Panc1 (cell line): Measurements from ENCODE around the gene LCOR. TPM values are rescaled to one million over a fixed set of nuclear protein-coding genes. Genes with fewer than 3 reads are reported as not detected.

Source experiments
- ATAC-seq: fragments of 200-7000 bp; cut with Tn5 transposase; 2 replicates; pipeline ENCODE4 v1.9.1; 2020; ENCODE audit warnings: mild to moderate bottlenecking, moderate library complexity
- BruUV-seq: library from RNA; stranded (reverse); fragments of 400-500 nt; replicated peaks from 2 replicates; lab custom pipeline; 2021; lab: Mats Ljungman, UMichigan
- CTCF ChIA-PET: fragments of 300-600 bp; sonication (Branson Sonifier 250); formaldehyde crosslinking; loops from one replicate; lab custom pipeline; 2022; ENCODE audit warnings: antibody characterized with exemption; lab: Charles Lee
- POLR2A ChIA-PET: fragments of 300-600 bp; sonication (Branson Sonifier 250); formaldehyde crosslinking; loops from one replicate; lab custom pipeline; 2022; ENCODE audit warnings: antibody characterized with exemption; lab: Charles Lee
- DNase-seq: peaks from one replicate; pipeline ENCODE4 v3.0.0-alpha.2; 2010; ENCODE audit warnings: low read depth, low spot score
- H3K27ac ChIP-seq: 2 replicates; pipeline ENCODE4 v1.5.1; 2011; ENCODE audit warnings: mild to moderate bottlenecking, low read length, inconsistent platforms
- H3K27me3 ChIP-seq: fragments of 200-500 bp; sonication (Bioruptor generic); 2 replicates; pipeline ENCODE4 v1.6.0; 2014; ENCODE audit warnings: low read length, inconsistent platforms; ENCODE audit not compliant: control insufficient read depth, insufficient read depth
- H3K36me3 ChIP-seq: fragments of 200-500 bp; sonication (Bioruptor generic); 2 replicates; pipeline ENCODE4 v1.5.1; 2014; ENCODE audit warnings: inconsistent platforms, mild to moderate bottlenecking, low read length, moderate library complexity; ENCODE audit not compliant: control insufficient read depth, insufficient read depth
- H3K4me1 ChIP-seq: 2 replicates; pipeline ENCODE4 v1.5.1; 2011; ENCODE audit warnings: inconsistent platforms, mild to moderate bottlenecking, low read length, moderate library complexity; ENCODE audit not compliant: control insufficient read depth, insufficient read depth
- H3K4me3 ChIP-seq, 2 experiments: 2 replicates each; pipeline ENCODE4 v1.5.1; 2011 to 2012; ENCODE audit warnings: low read depth in 2 of 2, low read length in 2 of 2, mild to moderate bottlenecking in 2 of 2, inconsistent platforms in 1 of 2, moderate library complexity in 1 of 2
- H3K9me3 ChIP-seq: fragments of 200-500 bp; sonication (Bioruptor generic); 2 replicates; pipeline ENCODE4 v1.5.1; 2014; ENCODE audit warnings: low read depth, mild to moderate bottlenecking, inconsistent platforms, low read length, moderate library complexity; ENCODE audit not compliant: control insufficient read depth, insufficient read depth
- POLR2AphosphoS5 ChIP-seq: IDR thresholded peaks from 2 replicates; pipeline ENCODE4 v1.6.1; 2012; ENCODE audit warnings: mild to moderate bottlenecking, low read depth, low read length, moderate library complexity
- SIN3A ChIP-seq: IDR thresholded peaks from 2 replicates; pipeline ENCODE4 v1.6.1; 2012; ENCODE audit warnings: low read depth, mild to moderate bottlenecking, low read length, moderate library complexity, borderline replicate concordance; ENCODE audit not compliant: insufficient read depth
- TCF7L2 ChIP-seq: IDR thresholded peaks from 2 replicates; pipeline ENCODE4 v1.6.1; 2011; ENCODE audit warnings: mild to moderate bottlenecking, low read depth, low read length, inconsistent platforms
- in situ Hi-C: cut with HindIII; loops from 2 replicates; pipeline ENCODE4 v1.10.0; 2016; ENCODE audit warnings: low sequenced_read_pairs, low pct_unique_long_range_greater_than_20kb
- intact Hi-C: fragments of 100-400 bp; cut with micrococcal nuclease; formaldehyde crosslinking; loops from one replicate; pipeline ENCODE4 v1.10.0; 2022; ENCODE audit not compliant: unreplicated experiment
- total RNA-seq: library from RNA; stranded (reverse); gene quantifications from one replicate; pipeline ENCODE4 v1.2.1, GENCODE V29; 2021; ENCODE audit not compliant: unreplicated experiment
- TF ChIP-seq, protein P1 (sequence below), 2 experiments: IDR thresholded peaks; 2 replicates each; pipeline ENCODE4 v1.6.1; 2011 to 2012; ENCODE audit warnings: low read depth in 2 of 2, control low read depth in 1 of 2, low read length in 1 of 2, mild to moderate bottlenecking in 1 of 2, moderate library complexity in 1 of 2; ENCODE audit not compliant: insufficient read depth in 1 of 2
- TF ChIP-seq, protein P2 (sequence below): fragments of 450-650 bp; IDR thresholded peaks from 2 replicates; pipeline ENCODE4 v1.5.1; 2017; ENCODE audit warnings: mild to moderate bottlenecking

Gene LCOR
- total RNA-seq, 1 experiment from 2014 or later = 58.0 TPM

DNA sequence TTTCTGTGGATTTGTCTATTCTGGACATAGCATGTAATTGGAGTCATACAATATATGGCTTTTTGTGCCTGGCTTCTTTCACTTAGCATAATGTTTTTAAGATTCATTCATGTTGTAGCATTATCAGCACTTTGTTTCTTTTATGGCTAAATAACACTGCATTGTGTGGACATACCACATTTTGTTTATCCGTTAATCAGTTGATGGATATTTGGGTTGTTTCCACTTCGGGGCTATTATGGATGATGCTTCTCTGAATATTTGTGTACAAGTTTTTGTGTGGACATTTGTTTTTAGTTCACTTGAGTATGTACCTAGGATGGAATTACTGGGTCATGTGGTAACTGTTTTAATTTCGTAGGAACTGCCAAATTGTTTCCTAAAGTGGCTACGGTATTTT, 6.4 kb downstream of the LCOR start:
- Histone ChIP-seq H3K9me3 (no peaks in the 10 kb centered on the region), H3K27me3 (no peaks in the 10 kb centered on the region), H3K27ac (no peak overlapping the region), H3K4me3 (no peak overlapping the region), H3K36me3 (no peaks in the 10 kb centered on the region), H3K4me1 (peaks cover 41% of the 10 kb centered on the region)
- DNase-seq (no peak), ATAC-seq (no peak)
- TF ChIP-seq POLR2AphosphoS5 (no peak), TCF7L2 (no peak), SIN3A (no peak)
- TF ChIP-seq, protein P1, sequence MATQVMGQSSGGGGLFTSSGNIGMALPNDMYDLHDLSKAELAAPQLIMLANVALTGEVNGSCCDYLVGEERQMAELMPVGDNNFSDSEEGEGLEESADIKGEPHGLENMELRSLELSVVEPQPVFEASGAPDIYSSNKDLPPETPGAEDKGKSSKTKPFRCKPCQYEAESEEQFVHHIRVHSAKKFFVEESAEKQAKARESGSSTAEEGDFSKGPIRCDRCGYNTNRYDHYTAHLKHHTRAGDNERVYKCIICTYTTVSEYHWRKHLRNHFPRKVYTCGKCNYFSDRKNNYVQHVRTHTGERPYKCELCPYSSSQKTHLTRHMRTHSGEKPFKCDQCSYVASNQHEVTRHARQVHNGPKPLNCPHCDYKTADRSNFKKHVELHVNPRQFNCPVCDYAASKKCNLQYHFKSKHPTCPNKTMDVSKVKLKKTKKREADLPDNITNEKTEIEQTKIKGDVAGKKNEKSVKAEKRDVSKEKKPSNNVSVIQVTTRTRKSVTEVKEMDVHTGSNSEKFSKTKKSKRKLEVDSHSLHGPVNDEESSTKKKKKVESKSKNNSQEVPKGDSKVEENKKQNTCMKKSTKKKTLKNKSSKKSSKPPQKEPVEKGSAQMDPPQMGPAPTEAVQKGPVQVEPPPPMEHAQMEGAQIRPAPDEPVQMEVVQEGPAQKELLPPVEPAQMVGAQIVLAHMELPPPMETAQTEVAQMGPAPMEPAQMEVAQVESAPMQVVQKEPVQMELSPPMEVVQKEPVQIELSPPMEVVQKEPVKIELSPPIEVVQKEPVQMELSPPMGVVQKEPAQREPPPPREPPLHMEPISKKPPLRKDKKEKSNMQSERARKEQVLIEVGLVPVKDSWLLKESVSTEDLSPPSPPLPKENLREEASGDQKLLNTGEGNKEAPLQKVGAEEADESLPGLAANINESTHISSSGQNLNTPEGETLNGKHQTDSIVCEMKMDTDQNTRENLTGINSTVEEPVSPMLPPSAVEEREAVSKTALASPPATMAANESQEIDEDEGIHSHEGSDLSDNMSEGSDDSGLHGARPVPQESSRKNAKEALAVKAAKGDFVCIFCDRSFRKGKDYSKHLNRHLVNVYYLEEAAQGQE (IDR thresholded peaks at IDR 0.05; ENCODE audit: insufficient read depth in 1 of 2, low read depth in 2 of 2, low read length in 1 of 2) = no peak
- TF ChIP-seq, protein P2, sequence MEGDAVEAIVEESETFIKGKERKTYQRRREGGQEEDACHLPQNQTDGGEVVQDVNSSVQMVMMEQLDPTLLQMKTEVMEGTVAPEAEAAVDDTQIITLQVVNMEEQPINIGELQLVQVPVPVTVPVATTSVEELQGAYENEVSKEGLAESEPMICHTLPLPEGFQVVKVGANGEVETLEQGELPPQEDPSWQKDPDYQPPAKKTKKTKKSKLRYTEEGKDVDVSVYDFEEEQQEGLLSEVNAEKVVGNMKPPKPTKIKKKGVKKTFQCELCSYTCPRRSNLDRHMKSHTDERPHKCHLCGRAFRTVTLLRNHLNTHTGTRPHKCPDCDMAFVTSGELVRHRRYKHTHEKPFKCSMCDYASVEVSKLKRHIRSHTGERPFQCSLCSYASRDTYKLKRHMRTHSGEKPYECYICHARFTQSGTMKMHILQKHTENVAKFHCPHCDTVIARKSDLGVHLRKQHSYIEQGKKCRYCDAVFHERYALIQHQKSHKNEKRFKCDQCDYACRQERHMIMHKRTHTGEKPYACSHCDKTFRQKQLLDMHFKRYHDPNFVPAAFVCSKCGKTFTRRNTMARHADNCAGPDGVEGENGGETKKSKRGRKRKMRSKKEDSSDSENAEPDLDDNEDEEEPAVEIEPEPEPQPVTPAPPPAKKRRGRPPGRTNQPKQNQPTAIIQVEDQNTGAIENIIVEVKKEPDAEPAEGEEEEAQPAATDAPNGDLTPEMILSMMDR = no peak
- ChIA-PET CTCF (no interaction called here), POLR2A (no interaction called here)
- intact Hi-C loops = no loop called here
- in situ Hi-C loops = no loop called here
- TSS peak; percentile 0 for BruUV-seq

- Histone ChIP-seq H3K27ac (peak overlapping the region; percentile 19; the same call in 1 of the 2 replicates), H3K36me3 (no peaks in the 10 kb centered on the region), H3K4me1 (peaks cover 21% of the 10 kb centered on the region), H3K27me3 (no peaks in the 10 kb centered on the region), H3K9me3 (no peaks in the 10 kb centered on the region), H3K4me3 (no peak overlapping the region)
- ChIA-PET POLR2A (no interaction called here), CTCF (no interaction called here)
- TF ChIP-seq, protein P1 (IDR thresholded peaks at IDR 0.05; ENCODE audit: insufficient read depth in 1 of 2, low read depth in 2 of 2, low read length in 1 of 2) = no peak
- TF ChIP-seq, protein P2 = no peak
- ATAC-seq (peak; percentile 81), DNase-seq (no peak)
- in situ Hi-C loops (no loop called here), intact Hi-C loops (no loop called here)
- no TSS peak for BruUV-seq
Measured at GRCh38 chr10:96840841-96841518, 8.9 kb downstream of the LCOR start.
